H1 (cell line): ENCODE results near the gene PTPRT. TPM values are rescaled to one million over a fixed set of nuclear protein-coding genes. Genes with fewer than 3 reads are reported as not detected.

Source experiments
- KDM4A ChIP-seq: IDR thresholded peaks from one replicate; pipeline ENCODE4 v1.7.1; 2012; ENCODE audit warnings: low read depth, mild to moderate bottlenecking, moderate library complexity, low read length, inconsistent platforms; ENCODE audit not compliant: severe bottlenecking
- NRF1 ChIP-seq: IDR thresholded peaks from 2 replicates; pipeline ENCODE4 v1.6.1; 2011; ENCODE audit warnings: mild to moderate bottlenecking, low read depth, low read length, improper control_type of control experiment
- TAF1 ChIP-seq: IDR thresholded peaks from 2 replicates; pipeline ENCODE4 v1.6.1; 2011; ENCODE audit warnings: mild to moderate bottlenecking, low read depth, low read length
- ZNF274 ChIP-seq: IDR thresholded peaks from 2 replicates; pipeline ENCODE4 v1.7.0; 2012; ENCODE audit warnings: low read length, borderline replicate concordance; ENCODE audit errors: extremely low read depth
- polyA plus RNA-seq, 7 experiments: library from polyadenylated mRNA; depleted of rRNA in 3 of 7; stranded (reverse) in 5 of 7; unstranded in 2 of 7; fragments of >200 nt in 5 of 7; fragments of 200-250 nt in 2 of 7; gene quantifications; 1 replicate in 5 of 7; 2 replicates in 1 of 7; 4 replicates in 1 of 7; pipeline versions ENCODE4 v1.2.1 to v1.2.3, GENCODE V29; 2011 to 2013; ENCODE audit warnings: missing spikeins in 2 of 7, mixed read lengths in 2 of 7
- total RNA-seq: library from RNA; stranded (reverse); fragmentation: NEBNext Ultra II Directional; extraction: Animal tissue kit (Norgen Biotek cat#: 25700); gene quantifications from 2 replicates; pipeline ENCODE4 v1.2.1, GENCODE V29; 2021

PTPRT gene
- total and polyA plus RNA-seq, 2 of the 8 experiments (the other 6 are each of a cell fraction or from before 2014, with no cell fraction given) = 0.33 to 1.8 TPM

DNA sequence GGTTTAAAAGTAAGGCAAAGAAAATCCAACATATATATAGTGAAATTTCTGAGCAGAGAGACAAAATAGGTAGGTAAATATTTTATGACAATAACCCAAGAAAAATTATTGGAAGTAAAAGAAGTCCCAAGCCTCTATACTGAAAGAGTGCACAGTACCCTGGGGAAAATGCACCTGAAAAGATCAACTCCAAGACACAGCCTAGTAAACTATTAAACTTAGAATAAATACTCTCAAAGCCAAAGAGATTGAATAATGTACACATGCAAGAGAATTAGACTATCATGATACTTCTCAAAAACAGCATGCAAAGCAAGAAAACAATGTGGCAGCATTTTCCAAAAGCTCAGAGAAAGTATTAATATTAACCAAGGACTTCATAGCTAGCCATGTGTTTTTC is 894.7 kb downstream of the PTPRT start (continued):
- TF ChIP-seq KDM4A (no peak), ZNF274 (no peak), TAF1 (no peak), NRF1 (no peak)
- TF ChIP-seq, all 59 proteins: peak for 0
